Mucosa of gallbladder (tissue), 1 donor: ENCODE measurements around the gene USH1G. TPM values are rescaled to one million over a fixed set of nuclear protein-coding genes. Genes with fewer than 3 reads are reported as not detected.
"Not testable (repeated sequence)": the region's sequence is repeated elsewhere in the genome, so short reads cannot be mapped to it uniquely, and the experiment has no call there.

Source experiments
- DNase-seq: peaks from one replicate; pipeline ENCODE4 v3.0.0-alpha.2; 2020; ENCODE audit warnings: low spot score
- total RNA-seq: library from RNA; stranded (reverse); gene quantifications from one replicate; pipeline ENCODE4 v1.2.1, GENCODE V29; 2021
- donor health status: DM: no; HTN: no; CAD: no.

USH1G gene
- total RNA-seq = 0.09 TPM

DNA sequence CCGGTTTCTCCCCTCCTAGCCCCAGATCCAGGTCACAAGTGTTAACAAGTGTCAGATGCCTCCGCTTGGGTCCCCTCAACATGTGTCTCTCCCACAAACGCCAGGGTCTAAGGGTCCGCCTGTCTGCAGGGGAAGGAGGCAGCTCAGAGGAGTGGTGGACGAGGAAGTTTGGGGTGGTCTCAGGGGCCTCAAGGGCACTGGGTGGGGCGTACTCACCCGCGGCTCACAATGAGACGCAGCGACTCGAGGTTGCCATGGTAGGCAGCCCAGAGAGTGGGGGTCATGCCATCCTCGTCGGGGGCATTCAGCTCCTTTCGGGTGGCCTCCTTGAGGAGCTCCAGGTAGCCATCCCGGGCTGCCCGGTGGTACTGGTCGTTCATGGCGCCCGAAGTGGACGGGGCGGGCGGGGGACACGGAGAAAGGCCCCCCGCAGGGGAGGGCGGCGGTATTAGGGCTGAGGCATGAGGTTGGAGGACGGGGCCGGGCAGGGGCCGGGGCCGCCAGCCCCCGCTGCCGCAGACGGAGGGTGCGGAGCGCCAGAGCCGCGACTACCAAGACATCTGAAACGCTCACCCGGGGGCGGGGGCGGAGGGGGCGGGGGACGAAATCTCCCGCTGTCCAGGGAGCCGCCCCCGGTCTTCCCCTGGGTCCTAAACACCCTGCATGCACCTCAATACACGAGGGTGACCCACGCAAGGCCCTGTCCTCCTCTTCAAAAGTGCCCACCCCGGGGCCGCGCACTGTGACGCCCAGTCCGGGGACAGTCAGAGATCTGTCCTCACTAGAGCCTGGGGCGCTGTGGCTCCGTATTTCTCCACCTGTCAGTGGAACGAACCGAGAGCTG lies at the start of gene USH1G:
USH1G (minus strand) TSS at position 562 of the 844 bp plus-strand sequence; CDS start at position 380, 182 bp downstream.
- DNase-seq = no peak

DNA sequence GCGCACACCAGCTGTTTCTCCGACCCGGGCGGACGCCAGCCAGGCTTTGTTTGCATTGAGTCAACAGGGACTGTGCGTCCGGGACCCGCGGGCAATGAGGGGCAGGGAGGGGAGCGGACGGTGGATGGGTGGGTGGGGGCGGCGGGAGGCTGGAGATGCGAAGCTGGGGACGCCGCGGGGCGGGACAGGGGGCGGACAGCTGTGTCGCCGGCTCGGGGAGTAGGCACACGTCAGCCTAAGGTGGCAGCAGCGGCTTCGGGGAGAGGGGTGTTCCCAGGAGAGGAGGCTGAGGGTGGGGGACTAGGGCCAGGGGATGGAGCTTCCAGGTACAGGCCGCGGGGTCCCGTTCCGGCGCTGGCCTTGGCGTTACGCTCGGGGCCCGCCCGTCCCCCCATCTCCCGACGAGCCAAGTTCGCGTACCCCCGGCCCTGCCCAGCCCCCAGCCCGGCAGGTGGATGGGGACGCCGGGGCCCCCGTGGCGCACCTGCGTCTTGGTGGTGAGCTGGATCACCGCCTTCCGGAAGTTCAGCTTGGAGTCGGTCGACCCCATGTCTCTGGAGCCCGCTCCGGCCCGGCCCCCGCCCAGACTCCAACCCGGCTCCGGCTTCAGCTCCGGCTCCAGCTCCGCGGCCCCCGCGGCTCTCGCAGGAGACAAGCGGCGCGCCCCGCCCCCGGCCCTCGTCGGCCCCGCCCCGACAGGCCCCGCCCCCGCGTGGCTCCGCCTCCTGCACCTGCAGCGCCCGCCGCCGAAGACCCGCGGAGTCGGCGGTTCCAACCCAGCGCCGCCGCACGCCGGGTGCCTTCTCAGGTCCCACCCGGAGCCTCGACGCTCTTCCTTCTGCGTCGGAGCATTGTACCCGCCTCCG lies 49.3 kb upstream of the USH1G start, which contains the start of gene HID1:
HID1 (minus strand) TSS at position 653 of the 866 bp plus-strand sequence; CDS start at position 550, 103 bp downstream.
- peak; percentile 71 for DNase-seq

DNA sequence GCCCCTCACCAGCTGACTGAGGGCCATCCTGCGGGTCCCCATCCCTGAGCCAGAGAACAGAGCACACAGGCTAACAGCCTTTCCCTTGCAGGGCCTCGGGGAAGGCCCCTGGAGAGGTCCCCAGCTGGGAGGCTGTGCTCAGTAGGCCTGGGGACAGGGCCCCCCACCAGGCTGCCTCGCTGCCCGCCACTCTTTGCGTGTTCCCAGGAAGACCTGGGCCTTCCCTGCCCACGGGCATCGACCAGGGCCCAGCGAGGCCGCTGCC lies 48.7 kb upstream of the USH1G start:
- no peak for DNase-seq

DNA sequence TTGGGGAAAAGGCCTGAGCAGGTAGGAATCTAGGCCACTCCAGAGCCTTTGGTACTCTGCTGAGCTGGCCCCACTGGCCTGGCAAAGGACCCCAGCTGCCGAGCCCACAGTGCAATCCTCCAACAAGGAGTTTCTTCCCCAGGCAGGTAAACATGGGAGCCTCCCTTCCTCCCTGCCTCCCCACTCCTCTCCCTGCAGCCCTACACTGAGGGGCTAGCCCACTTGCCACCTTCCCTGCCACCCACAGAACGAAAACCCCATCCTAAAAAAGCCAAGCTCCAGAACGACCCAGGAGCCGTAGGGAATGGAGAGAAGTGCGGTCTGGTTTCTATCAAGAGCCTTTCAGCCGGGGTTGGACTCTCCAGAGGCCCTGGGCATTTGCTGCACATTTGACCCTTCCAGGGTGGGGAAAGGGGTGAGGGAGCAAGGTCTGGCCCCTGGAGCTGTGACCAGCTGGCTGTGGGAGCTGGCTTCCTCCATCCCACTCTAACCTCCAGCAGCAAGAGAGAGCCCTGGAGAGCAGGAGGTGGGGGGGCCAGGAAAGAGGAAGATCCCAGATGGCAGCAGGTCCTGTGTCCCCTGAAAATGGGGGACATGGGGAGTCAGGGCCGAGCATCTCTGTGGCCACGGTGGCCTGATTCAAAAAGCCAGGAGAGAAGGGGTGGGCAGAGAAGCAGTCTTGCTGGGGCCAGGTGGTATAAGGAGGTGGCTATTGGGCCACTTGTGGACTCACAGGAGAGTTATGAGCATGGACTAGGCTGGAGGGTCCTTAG lies 48.2 kb upstream of the USH1G start:
- no peak for DNase-seq

DNA sequence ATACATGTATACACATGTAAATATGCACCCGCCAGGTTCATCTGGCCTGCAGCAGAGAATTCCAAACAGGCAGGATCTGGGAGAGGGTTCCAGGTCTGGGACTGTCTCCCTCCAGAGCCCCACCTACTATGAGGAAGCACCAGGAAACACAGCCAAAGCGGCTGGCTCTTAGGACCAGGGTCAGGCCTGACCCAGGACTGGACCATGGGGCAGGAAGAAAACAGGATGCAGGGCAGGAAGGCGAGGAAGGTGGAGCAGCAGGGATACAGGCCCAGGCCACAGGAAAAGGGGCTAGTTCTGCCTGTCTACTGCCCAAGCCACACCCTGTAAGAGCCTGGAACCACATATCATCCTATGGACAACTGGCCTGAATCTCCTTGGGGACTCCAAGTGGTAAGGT lies 47.3 kb upstream of the USH1G start:
- DNase-seq = no peak

DNA sequence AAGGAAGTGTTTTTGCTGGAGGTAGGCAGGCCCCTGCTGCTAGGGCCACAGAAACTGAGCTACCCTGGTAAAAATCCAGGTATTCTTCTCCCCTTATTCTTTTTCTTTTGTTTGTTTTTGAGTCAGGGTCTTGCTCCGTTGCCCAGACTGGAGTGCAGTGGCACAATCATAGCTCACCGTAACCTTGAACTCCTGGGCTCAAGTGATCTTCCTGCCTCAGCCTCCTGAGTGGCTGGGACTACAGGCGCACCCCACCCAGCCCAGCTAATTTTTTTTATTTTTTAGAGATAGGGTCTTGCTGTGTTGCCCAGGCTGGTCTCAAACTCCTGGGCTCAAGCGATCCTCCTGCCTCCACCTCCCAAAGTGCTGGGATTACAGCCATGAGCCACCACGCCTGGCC lies 46.4 kb upstream of the USH1G start:
- DNase-seq = not testable (repeated sequence)

DNA sequence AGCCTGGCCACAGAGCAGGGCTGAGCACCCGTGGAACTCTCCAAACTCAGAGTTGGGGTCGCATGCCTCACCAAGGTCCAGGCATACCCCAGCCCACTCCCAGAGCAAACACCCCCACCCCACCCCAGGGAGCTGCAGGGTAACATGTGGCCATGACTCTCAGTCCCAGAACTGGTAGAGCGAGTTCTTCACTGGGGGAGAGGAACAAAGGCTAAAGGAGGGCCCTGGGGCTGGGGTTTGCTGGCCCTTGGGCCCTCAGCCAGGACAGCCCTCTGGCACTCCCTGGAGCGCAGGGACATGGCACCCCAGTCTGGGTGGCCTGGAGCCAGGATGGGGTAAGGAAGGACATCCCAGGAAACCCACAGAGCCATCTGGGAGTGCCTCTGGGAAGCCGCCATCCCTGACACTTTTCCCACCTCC lies 45.3 kb upstream of the USH1G start:
- DNase-seq = peak; percentile 78

DNA sequence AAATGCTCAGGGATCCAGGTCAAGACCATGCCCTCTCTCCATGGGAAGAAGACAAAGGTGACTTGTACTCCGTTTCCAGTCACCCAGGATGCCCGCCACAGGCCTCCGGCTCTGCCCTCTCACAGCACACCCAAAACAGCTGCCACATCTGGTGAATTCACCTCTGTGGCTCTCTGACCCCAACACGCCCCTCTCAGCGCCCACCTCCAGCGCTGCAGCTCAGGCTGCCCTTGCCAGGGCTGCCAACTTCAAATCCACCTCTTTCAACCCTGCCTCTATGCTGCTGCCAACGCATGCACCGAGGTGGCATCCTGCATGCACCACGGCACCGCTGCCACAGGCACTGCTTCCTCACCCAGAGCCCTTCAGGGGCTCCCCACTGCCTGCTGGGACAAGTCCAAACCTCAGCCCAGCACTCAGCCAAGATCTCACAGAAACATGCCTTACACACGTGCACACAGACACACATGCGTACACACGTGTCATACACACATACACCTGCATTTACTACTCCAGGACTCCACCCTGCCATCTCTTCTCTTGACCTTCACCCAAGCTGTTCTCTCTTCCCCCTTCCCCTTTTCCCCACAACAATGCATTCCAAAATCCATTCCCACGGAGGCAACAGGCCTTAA lies 42.0 kb upstream of the USH1G start:
- DNase-seq = no peak

DNA sequence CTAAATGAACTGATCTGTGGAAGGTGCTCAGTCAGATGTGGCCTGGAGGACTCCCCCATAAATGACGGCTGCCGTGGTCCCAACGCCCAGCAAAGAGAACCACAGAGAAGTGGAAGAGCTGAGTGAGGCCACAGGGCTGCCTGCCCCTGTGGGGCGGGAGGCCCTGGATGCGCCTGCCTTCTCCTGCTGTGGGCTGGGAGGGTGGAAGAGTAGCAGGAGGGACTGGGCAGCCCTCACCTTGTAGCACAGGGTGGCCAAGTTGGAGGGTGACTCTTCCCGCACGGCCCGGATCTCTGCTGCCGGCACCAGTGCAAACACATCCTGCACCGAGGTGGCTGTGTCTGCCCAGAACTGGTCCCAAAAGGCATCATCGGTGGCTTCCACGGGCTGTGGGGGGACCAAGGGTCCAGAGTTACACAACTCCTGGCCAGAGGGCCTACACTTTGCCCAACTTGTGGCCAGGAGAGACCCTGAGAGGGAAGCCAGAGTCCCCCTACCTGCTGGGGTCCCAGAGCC lies 41.2 kb upstream of the USH1G start:
- DNase-seq = no peak

DNA sequence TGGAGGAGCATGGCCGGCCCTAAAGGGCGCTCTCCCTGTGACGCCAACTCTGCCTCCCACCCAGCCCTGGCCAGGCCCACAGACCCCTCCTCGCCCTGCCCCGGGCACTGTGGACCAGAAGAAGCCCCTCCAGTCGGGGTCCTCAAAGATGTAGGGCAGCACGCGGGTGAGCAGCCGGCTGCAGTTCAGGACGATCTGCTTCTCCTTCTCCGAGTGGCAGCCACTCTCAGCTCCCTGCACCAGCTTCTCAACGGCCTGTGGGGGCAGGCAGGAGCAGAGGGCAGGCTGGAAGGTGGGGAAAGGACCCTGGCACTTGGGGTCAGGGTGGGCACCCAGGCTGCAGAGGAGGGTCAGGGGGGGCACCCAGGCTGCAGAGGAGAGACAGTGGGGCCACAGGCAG lies 40.6 kb upstream of the USH1G start:
- no peak for DNase-seq

DNA sequence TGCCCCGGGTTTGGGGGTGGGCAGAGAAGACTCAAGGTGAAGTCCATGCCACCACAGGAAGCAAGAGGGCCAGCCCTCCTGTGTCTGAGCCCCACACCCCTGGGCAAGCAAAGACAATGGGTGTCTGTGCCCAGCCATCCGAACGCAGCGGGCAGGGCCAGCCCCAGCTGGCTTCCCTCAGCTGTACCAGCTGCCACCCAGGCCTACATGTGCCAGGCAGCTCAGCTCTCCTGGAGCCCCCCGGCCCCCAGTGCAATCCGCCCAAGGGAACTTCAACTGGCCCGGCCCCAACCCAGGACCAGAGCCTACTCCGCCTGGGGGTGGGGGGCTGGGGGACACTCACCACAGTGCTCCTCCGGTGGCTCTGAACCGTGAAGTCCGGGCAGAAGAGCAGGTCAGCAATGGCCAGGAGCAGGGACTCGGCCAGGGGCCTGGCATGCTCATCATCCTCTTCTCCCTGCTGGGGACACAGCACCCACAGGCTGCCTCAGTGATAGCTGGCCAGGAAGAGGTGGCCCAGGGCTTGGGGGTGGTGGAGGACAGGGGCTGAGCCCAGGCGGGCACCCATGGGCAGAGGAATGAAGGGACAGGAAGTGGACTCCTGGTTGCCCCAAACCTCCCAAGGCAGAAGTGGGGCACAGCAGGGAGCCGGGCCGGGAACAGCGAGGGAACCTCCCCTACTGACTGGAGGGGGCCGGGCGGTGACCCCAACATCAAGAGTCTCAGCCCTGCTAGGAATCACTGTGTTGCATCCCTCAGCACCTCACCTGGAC lies 39.8 kb upstream of the USH1G start:
- no peak for DNase-seq

DNA sequence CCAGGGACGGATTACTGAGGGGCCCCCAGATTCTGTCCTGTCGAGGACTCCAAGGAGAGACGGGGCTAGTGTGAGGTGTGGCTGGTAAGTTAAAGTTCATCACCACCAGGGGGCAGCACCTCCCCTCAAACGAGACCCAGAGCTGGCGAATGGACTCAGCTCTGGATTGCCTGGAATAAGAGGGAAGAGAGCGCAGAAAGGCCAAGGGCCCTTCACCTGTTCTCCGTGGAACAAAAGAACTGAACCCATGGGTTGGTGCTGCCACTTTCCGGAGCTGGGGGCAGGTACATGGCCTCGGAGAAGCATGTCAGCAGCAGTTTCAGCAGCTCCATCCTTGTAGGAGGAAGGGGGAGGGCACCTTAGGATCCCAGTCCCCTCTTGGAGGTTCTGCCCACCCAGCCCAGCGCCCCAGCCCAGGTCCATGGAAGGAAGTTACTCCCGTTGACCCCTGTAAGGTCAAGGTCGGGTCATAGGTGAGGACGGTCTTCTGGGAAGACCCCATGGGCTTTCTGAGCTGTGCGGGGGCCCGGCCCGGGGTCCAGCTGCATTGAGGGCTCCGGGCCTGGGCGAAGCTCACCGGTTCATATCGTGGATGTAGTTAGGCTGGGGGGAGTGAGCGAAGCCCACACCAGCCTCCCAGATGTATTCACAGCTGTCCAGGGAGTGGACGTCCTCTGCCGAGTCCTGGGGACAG lies 38.7 kb upstream of the USH1G start:
- DNase-seq = peak; percentile 91

DNA sequence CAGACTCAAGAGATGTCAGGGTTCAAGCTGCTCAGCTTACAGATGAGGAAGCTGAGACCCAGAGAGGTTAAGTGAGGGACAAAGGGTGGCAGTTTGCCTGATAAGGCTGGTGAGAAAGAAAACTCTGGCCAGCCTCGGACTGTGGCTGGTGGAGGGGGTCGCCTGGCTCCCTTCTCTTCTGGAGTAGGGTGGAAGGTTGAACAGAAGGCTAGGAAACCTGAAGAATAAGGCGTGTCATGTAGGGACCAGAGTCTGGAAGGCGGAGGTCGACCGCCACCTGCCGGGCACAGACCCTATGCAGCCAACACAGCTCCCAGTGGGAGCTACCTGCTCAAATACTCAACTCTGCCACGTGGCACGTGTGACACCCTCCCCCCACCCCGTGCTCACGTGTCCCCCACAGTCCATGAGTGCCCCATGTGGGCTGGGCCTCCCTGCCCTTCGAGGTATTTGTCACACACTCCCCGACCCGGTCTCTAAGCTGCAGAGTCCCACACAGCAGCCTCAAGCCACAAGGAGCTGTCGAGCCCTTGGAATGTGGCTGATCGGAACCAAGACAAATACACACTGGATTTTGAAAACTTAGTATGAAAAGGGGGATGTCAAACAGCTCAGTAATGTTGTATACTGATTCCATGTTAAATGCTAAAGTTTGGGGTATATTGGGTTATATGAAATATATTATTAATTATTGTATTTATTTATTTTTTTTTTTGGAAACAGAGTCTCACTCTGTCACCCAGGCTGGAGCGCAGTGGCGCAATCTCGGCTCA lies 37.7 kb upstream of the USH1G start:
- no peak for DNase-seq

DNA sequence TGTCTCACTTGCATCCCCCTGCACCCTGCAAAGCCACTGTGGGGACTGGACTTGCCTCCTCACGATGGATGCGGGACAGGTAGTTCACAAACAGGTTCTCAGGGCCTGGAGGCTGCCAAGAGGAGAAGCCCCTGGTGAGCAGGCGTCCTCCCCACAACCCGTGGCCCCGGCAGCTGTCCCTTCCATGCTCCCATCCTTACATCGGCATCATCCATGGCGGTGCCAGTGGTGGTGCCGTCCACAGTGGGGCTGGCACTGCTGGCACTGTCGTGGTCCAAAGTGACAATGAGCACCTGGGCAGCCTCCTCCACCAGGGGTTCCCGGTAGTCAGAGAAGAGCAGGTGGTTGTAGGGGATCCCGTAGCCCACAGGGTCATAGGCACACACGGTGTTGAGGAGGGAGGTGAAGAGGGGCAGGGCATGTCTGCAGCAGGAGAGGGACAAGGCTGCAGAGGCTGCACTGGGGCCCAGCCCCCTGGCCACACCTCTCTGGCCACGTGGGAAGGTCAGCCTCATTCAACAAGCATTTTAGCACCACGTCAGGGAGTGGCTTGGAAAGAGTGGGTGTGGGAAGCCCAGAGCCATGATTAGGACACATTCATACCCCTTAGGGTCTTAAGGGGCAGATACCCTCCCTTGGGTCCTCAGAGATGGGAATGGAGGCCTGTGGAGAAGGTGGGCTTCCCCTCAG lies 36.9 kb upstream of the USH1G start:
- DNase-seq = no peak

DNA sequence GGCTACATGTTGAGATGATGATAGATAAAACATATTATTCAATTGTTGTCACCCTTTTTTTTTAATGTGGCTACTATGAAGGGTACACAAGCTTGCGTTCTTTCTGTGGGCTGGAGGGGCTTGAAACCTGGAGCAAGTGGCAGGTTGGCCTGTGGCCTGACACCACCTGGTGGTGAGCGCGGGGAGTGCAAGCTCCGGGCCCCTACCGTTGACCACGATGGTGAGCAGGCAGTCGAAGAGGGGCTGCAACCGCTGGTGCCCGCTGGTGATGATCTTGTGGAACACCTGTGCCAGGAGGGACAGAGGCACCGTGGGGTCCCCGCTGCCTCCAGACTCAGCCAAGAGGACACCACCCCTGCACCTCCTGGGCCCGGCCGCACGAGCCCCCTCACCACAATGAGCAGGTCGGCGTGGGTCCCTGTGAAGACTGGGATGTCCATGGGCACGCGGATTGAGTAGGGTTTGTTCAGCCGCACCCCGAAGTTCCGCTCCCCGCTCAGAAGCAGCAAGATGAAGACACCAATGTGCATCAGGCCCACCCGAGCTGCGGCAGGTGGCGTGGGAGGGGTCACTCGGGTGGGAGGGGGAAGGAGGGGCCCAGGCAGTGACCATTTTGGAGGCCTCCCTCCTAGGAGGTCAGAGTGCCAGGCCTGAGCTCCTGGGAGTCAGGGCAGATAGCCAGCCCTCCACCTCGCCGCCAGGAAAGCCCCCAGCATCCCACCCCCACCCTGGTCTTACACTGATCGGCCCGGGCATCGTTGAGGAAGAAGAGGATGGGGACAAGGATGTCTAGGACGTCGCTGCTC lies 35.1 kb upstream of the USH1G start:
- peak; percentile 71 for DNase-seq

DNA sequence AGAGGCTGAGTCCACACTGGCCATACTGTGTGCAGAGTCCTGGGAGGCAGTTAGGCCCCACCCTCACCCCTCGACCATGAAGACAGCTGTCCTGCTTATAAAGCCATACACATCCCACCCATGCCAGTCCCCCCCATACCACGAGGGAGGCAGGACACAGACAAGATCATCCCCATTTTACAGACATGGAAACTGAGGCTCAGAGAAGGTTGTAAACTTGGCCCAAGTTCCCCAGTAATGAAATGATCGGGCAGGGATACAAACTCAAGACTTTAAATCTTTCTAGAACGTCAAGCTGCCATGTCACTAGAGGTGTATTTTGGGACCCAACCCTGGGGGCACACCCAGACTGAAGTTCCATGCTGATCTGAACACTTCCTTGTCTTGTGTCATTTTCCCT lies 33.0 kb upstream of the USH1G start:
- no peak for DNase-seq

DNA sequence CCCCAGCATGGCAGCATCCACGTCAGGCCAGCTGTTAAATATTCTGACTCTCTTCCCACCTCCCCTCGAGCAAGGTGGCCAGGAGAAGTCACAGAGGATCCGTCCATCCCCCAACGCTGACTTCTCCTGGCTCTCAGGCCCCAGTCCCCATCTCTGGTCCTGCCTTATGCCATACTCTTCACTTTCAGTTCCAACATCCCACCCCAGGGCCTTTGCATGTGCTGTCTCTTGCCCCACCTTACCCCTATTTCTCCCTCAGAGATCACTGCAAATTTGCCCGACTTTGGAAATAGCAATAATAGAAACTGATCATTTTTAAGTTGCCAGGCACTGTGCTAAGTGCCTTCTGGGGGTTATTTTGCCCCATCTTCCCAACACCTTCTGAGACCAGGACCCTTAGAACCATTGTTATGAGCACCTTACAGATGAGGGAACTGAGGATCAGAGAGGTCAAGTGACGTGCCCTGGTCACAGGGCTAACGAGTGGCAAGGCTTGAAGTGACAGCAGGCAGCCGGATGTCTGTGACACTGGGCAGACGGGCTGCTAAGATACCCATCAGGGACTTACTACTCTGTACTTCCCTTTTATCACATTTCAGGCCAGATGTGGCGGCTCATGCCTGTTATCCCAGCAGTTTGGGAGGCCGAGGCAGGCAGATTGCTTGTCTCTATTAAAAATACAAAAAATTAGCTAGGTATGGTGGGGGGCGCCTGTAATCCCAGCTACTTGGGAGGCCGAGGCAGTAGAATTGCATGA lies 31.8 kb upstream of the USH1G start:
- no peak for DNase-seq
